Endothelial cell of umbilical vein (primary cell): ENCODE measurements around the gene LATS1. TPM values are rescaled to one million over a fixed set of nuclear protein-coding genes. Genes with fewer than 3 reads are reported as not detected.

ENCODE experiments used
- BruUV-seq: library from RNA; stranded (reverse); fragments of 400-500 nt; replicated peaks from 2 replicates; lab custom pipeline; 2021; lab: Mats Ljungman, UMichigan
- CTCF ChIA-PET: fragments of 300-600, 350-600 bp; sonication (Branson Sonifier 250); formaldehyde crosslinking; loops from one replicate; lab custom pipeline; 2021; ENCODE audit warnings: antibody characterized with exemption, inconsistent platforms; lab: Charles Lee
- POLR2A ChIA-PET: fragments of 300-600, 350-600 bp; sonication (Branson Sonifier 250); formaldehyde crosslinking; loops from one replicate; lab custom pipeline; 2021; ENCODE audit warnings: antibody characterized with exemption, inconsistent platforms; lab: Charles Lee
- DNase-seq: peaks from one replicate; pipeline ENCODE4 v3.0.0-alpha.2; 2011; ENCODE audit warnings: low read depth, low spot score
- FAIRE-seq: peaks from 2 replicates; lab custom pipeline; 2011; peaks lifted over from hg19 to GRCh38; lab: Jason Lieb, UNC
- H2AFZ ChIP-seq: 2 replicates; pipeline ENCODE4 v1.6.0; 2012; ENCODE audit warnings: low read depth, low read length, control low read depth, inconsistent platforms
- H3K27ac ChIP-seq: 2 replicates; pipeline ENCODE4 v1.5.1; 2011; ENCODE audit warnings: low read depth, mild to moderate bottlenecking, control low read depth, low read length, moderate library complexity; ENCODE audit not compliant: insufficient read depth
- H3K27me3 ChIP-seq, 2 experiments: 2 replicates each; pipeline versions ENCODE4 v1.6.0 to v1.6.1; 2011; ENCODE audit warnings: low read length in 2 of 2, mixed read lengths in 1 of 2; ENCODE audit not compliant: control insufficient read depth in 2 of 2, insufficient read depth in 2 of 2
- H3K36me3 ChIP-seq, 2 experiments: 2 replicates in 1 of 2; 3 replicates in 1 of 2; pipeline ENCODE4 v1.5.1; 2011; ENCODE audit warnings: low read length in 2 of 2, mild to moderate bottlenecking in 1 of 2, moderate library complexity in 1 of 2; ENCODE audit not compliant: control insufficient read depth in 2 of 2, insufficient read depth in 2 of 2; ENCODE audit errors: extremely low read depth in 1 of 2
- H3K4me1 ChIP-seq: 3 replicates; pipeline ENCODE4 v1.5.1; 2011; ENCODE audit warnings: mild to moderate bottlenecking, low read length; ENCODE audit not compliant: control insufficient read depth, insufficient read depth; ENCODE audit errors: extremely low read depth
- H3K4me2 ChIP-seq: 2 replicates; pipeline ENCODE4 v1.6.1; 2011; ENCODE audit warnings: low read length, control low read depth, mixed read lengths; ENCODE audit not compliant: insufficient read depth
- H3K4me3 ChIP-seq, 3 experiments: fragments of 200-600 bp in 1 of 3; sonication (generic), shearing (Covaris generic) in 1 of 3; replicated peaks in 1 of 3; 2 replicates each; pipeline ENCODE4 v1.5.1; 2011 to 2016; ENCODE audit warnings: control low read depth in 3 of 3, low read length in 3 of 3, mild to moderate bottlenecking in 2 of 3, inconsistent platforms in 1 of 3, low read depth in 1 of 3, moderate library complexity in 1 of 3; ENCODE audit not compliant: insufficient read depth in 1 of 3
- H3K79me2 ChIP-seq: 2 replicates; pipeline ENCODE4 v1.6.0; 2012; ENCODE audit warnings: low read length, inconsistent platforms; ENCODE audit not compliant: control insufficient read depth, insufficient read depth
- H3K9ac ChIP-seq: replicated peaks from 2 replicates; pipeline ENCODE3; 2011; ENCODE audit warnings: low read length, control low read depth; ENCODE audit not compliant: insufficient read depth; ENCODE audit errors: extremely low read depth
- H3K9me1 ChIP-seq: replicated peaks from 3 replicates; pipeline ENCODE4 v1.6.0; 2011; ENCODE audit warnings: mild to moderate bottlenecking, low read length; ENCODE audit not compliant: control insufficient read depth, insufficient read depth; ENCODE audit errors: extremely low read depth
- H3K9me3 ChIP-seq: replicated peaks from 2 replicates; pipeline ENCODE4 v1.5.1; 2012; ENCODE audit warnings: low read length, inconsistent platforms; ENCODE audit not compliant: control insufficient read depth, insufficient read depth
- H4K20me1 ChIP-seq: replicated peaks from 2 replicates; pipeline ENCODE3; 2011; ENCODE audit warnings: mild to moderate bottlenecking, low read length; ENCODE audit not compliant: control insufficient read depth, insufficient read depth; ENCODE audit errors: extremely low read depth
- CTCF ChIP-seq, 2 donors: IDR thresholded peaks; 1 replicate in 1 of 2; 2 replicates in 1 of 2; pipeline ENCODE4 v1.5.1; 2011; ENCODE audit warnings: low read length in 2 of 2, mild to moderate bottlenecking in 2 of 2, moderate library complexity in 2 of 2, control low read depth in 1 of 2, inconsistent platforms in 1 of 2, low read depth in 1 of 2; ENCODE audit not compliant: insufficient read depth in 1 of 2; ENCODE audit errors: extremely low read depth in 1 of 2
- EZH2 ChIP-seq: IDR thresholded peaks from 2 replicates; pipeline ENCODE4 v1.6.1; 2012; ENCODE audit warnings: borderline replicate concordance, low read depth, mild to moderate bottlenecking, moderate library complexity, low read length, inconsistent platforms; ENCODE audit not compliant: severe bottlenecking
- FOS ChIP-seq: IDR thresholded peaks from 2 replicates; pipeline ENCODE4 v1.6.1; 2011; ENCODE audit warnings: mild to moderate bottlenecking, low read length, moderate library complexity, borderline replicate concordance; ENCODE audit not compliant: insufficient read depth
- GATA2 ChIP-seq: IDR thresholded peaks from 2 replicates; pipeline ENCODE4 v1.7.0; 2011; ENCODE audit warnings: low read depth, mild to moderate bottlenecking, moderate library complexity, mixed read lengths, low read length; ENCODE audit not compliant: insufficient read length, insufficient read depth
- JUN ChIP-seq: IDR thresholded peaks from 2 replicates; pipeline ENCODE4 v1.6.1; 2011; ENCODE audit warnings: borderline replicate concordance, low read depth; ENCODE audit not compliant: insufficient read length, insufficient read depth
- MAX ChIP-seq: IDR thresholded peaks from 2 replicates; pipeline ENCODE4 v1.6.1; 2011; ENCODE audit not compliant: insufficient read depth, insufficient read length
- MYC ChIP-seq: IDR thresholded peaks from one replicate; pipeline ENCODE4 v1.6.1; 2011; ENCODE audit warnings: mild to moderate bottlenecking, low read depth, low read length
- POLR2A ChIP-seq: IDR thresholded peaks from 2 replicates; pipeline ENCODE4 v1.6.1; 2012; ENCODE audit warnings: low read depth, mild to moderate bottlenecking, control low read depth, low read length
- POLR2AphosphoS5 ChIP-seq: IDR thresholded peaks from 2 replicates; pipeline ENCODE4 v1.6.1; 2012; ENCODE audit warnings: low read depth, mild to moderate bottlenecking, control low read depth, low read length, moderate library complexity; ENCODE audit not compliant: insufficient read depth
- dilution Hi-C: fragments of 300-500 bp; cut with MboI; formaldehyde crosslinking; loops from one replicate; pipeline ENCODE4 v1.15.0; 2019; ENCODE audit warnings: low sequenced_read_pairs; ENCODE audit not compliant: extremely low pct_ligation_motif_present
- intact Hi-C: fragments of 100-400 bp; cut with micrococcal nuclease; formaldehyde crosslinking; loops from one replicate; pipeline ENCODE4 v1.10.0; 2022
- polyA plus RNA-seq, 4 experiments: library from polyadenylated mRNA; depleted of rRNA in 3 of 4; stranded (reverse) in 3 of 4; unstranded in 1 of 4; fragments of >200 nt; gene quantifications; 2 replicates each; pipeline versions ENCODE4 v1.2.1 to v1.2.3, GENCODE V29; 2011 to 2012; ENCODE audit warnings: missing spikeins in 1 of 4
- total RNA-seq: library from RNA; stranded (reverse); gene quantifications from 2 replicates; pipeline ENCODE4 v1.2.3, GENCODE V29; 2021

LATS1 gene
- total and polyA plus RNA-seq, 2 donors (not counting 3 experiments of a cell fraction or from before 2014, with no cell fraction given): 8.4 to 27.6 TPM

GRCh38 chr6:149719531-149719930, 1.6 kb upstream of the LATS1 start:
- POLR2A ChIA-PET: no interaction called here
- H3K4me3 ChIP-seq: no peak overlapping the region
- H3K4me2 ChIP-seq: no peak overlapping the region
- CTCF ChIA-PET: no interaction called here
- no peak overlapping the region for H2AFZ ChIP-seq
- dilution Hi-C loops: no loop called here
- DNase-seq (no peak), FAIRE-seq (no peak)
- no peaks in the 10 kb centered on the region for H3K27me3 ChIP-seq
- H3K36me3 ChIP-seq: no peaks in the 10 kb centered on the region
- H3K4me1 ChIP-seq: peaks cover 16% of the 10 kb centered on the region
- intact Hi-C loops: loop anchor here (2.0 to 5.0 kb wide), 2 partner anchors 143 to 152 kb away; partner anchors contain the start of gene GINM1
- H3K9me3 ChIP-seq: no peaks in the 10 kb centered on the region
- no peaks in the 10 kb centered on the region for H4K20me1 ChIP-seq
- no peak overlapping the region for H3K27ac ChIP-seq
- no TSS peak for BruUV-seq
- peaks cover 33% of the 10 kb centered on the region for H3K79me2 ChIP-seq
- no peaks in the 10 kb centered on the region for H3K9me1 ChIP-seq
- H3K9ac ChIP-seq: no peak overlapping the region
- TF ChIP-seq MYC: no peak
- TF ChIP-seq CTCF (IDR thresholded peaks at IDR 0.05; ENCODE audit: extremely low read depth in 1 of 2, insufficient read depth in 1 of 2, low read depth in 1 of 2, low read length in 2 of 2): no peak
- TF ChIP-seq FOS: no peak
- TF ChIP-seq MAX: no peak
- TF ChIP-seq GATA2: no peak
- TF ChIP-seq JUN: no peak
- TF ChIP-seq EZH2: no peak
- TF ChIP-seq POLR2A: no peak
- TF ChIP-seq POLR2AphosphoS5: no peak
